ENCODE data around the gene PHF20.
"Not testable (repeated sequence)": the region's sequence is repeated elsewhere in the genome, so short reads cannot be mapped to it uniquely, and the experiment has no call there.

Gene PHF20

GRCh38 chr20:35833241-35833640 is 61.4 kb downstream of the PHF20 start:
- H3K36me3 ChIP-seq (ENCODE audit: control insufficient read depth in 4 of 4, insufficient read depth in 4 of 4, low read length in 3 of 4): peaks cover 3 to 9% (median 7%) of the 10 kb centered on the region in 4 experiments
- peaks cover 0 to 4% (median 0%) of the 10 kb centered on the region in 5 experiments for H3K9me3 ChIP-seq (ENCODE audit: control extremely low read depth in 1 of 5, control insufficient read depth in 4 of 5, insufficient read depth in 2 of 5, low read depth in 1 of 5, low read length in 4 of 5)
- peaks cover 0 to 3% (median 0%) of the 10 kb centered on the region in 4 experiments for H3K4me1 ChIP-seq (ENCODE audit: control extremely low read depth in 1 of 4, control insufficient read depth in 4 of 4, insufficient read depth in 4 of 4, low read length in 3 of 4)
- POLR2A ChIA-PET: no interaction called here
- WGBS (ENCODE audit: insufficient coverage): no CpG with 5 or more reads among the region's 1 CpG
- H3K27me3 ChIP-seq (replicated peaks in 2 of 5; ENCODE audit: control insufficient read depth in 4 of 5, insufficient read depth in 5 of 5, low read length in 4 of 5): no peaks in the 10 kb centered on the region
- DNase-seq: no peak
- no peak overlapping the region for H3K4me3 ChIP-seq (ENCODE audit: control insufficient read depth in 1 of 7, extremely low read depth in 1 of 7, insufficient read depth in 4 of 7, low read depth in 2 of 7, low read length in 6 of 7)
- CTCF ChIA-PET: interaction anchor here (1.0 kb wide), 1 partner anchor 12 kb away, joined by 3 read pairs; no protein-coding TSS in a partner anchor
- no peak overlapping the region for H3K27ac ChIP-seq (ENCODE audit: insufficient read depth in 1 of 2, low read depth in 1 of 2, low read length in 2 of 2, poor library complexity in 1 of 2, severe bottlenecking in 2 of 2)

- H3K27ac ChIP-seq (ENCODE audit: insufficient read depth in 1 of 2, low read depth in 1 of 2, low read length in 2 of 2, poor library complexity in 1 of 2, severe bottlenecking in 2 of 2): no peak overlapping the region
- POLR2A ChIA-PET: interaction anchor here (0.7 kb wide), 1 partner anchor 16 kb away, joined by 3 read pairs; no protein-coding TSS in a partner anchor
- WGBS (ENCODE audit: insufficient coverage): 90% methylated on average over 3 of the region's 6 CpGs
These were observed 65.9 kb downstream of the PHF20 start for GRCh38 chr20:35837577-35838195.

GRCh38 chr20:35838205-35838604 is 66.4 kb downstream of the PHF20 start:
- CTCF ChIA-PET: interaction anchor here (2.7 kb wide), 1 partner anchor 11 kb away, joined by 7 read pairs; no protein-coding TSS in a partner anchor
- Histone ChIP-seq H3K27me3 (replicated peaks in 2 of 5; ENCODE audit: control insufficient read depth in 4 of 5, insufficient read depth in 5 of 5, low read length in 4 of 5) (no peaks in the 10 kb centered on the region), H3K27ac (ENCODE audit: insufficient read depth in 1 of 2, low read depth in 1 of 2, low read length in 2 of 2, poor library complexity in 1 of 2, severe bottlenecking in 2 of 2) (no peak overlapping the region), H3K36me3 (ENCODE audit: control insufficient read depth in 4 of 4, insufficient read depth in 4 of 4, low read length in 3 of 4) (peaks cover 4 to 15% (median 10%) of the 10 kb centered on the region in 4 experiments), H3K4me1 (ENCODE audit: control extremely low read depth in 1 of 4, control insufficient read depth in 4 of 4, insufficient read depth in 4 of 4, low read length in 3 of 4) (peaks cover 0 to 13% (median 9%) of the 10 kb centered on the region in 4 experiments), H3K9me3 (ENCODE audit: control extremely low read depth in 1 of 5, control insufficient read depth in 4 of 5, insufficient read depth in 2 of 5, low read depth in 1 of 5, low read length in 4 of 5) (peaks cover 0 to 8% (median 5%) of the 10 kb centered on the region in 5 experiments), H3K4me3 (ENCODE audit: control insufficient read depth in 1 of 7, extremely low read depth in 1 of 7, insufficient read depth in 4 of 7, low read depth in 2 of 7, low read length in 6 of 7) (no peak overlapping the region)
- POLR2A ChIA-PET: no interaction called here
- no peak for DNase-seq
- 100% methylated on average over 3 of the region's 4 CpGs for WGBS (ENCODE audit: insufficient coverage)

More at GRCh38 chr20:35837577-35838195, 65.9 kb downstream of the PHF20 start:
- Histone ChIP-seq H3K27me3 (replicated peaks in 2 of 5; ENCODE audit: control insufficient read depth in 4 of 5, insufficient read depth in 5 of 5, low read length in 4 of 5) (no peaks in the 10 kb centered on the region), H3K9me3 (ENCODE audit: control extremely low read depth in 1 of 5, control insufficient read depth in 4 of 5, insufficient read depth in 2 of 5, low read depth in 1 of 5, low read length in 4 of 5) (peaks cover 0 to 5% (median 3%) of the 10 kb centered on the region in 5 experiments), H3K36me3 (ENCODE audit: control insufficient read depth in 4 of 4, insufficient read depth in 4 of 4, low read length in 3 of 4) (peaks cover 3 to 11% (median 6%) of the 10 kb centered on the region in 4 experiments), H3K4me1 (ENCODE audit: control extremely low read depth in 1 of 4, control insufficient read depth in 4 of 4, insufficient read depth in 4 of 4, low read length in 3 of 4) (peaks cover 0 to 13% (median 9%) of the 10 kb centered on the region in 4 experiments), H3K4me3 (ENCODE audit: control insufficient read depth in 1 of 7, extremely low read depth in 1 of 7, insufficient read depth in 4 of 7, low read depth in 2 of 7, low read length in 6 of 7) (no peak overlapping the region)
- DNase-seq: peak in 2 of 3 donors; percentile 22 to 47
- CTCF ChIA-PET: interaction anchor here (1.0 kb wide), 1 partner anchor 9 kb away, joined by 3 read pairs; no protein-coding TSS in a partner anchor

- ChIA-PET CTCF (interaction anchor here (1.0 to 2.7 kb wide), 2 partner anchors 9 to 14 kb away, joined by 3 to 7 read pairs; no protein-coding TSS in a partner anchor), POLR2A (no interaction called here)
- Histone ChIP-seq H3K27ac (ENCODE audit: insufficient read depth in 1 of 2, low read depth in 1 of 2, low read length in 2 of 2, poor library complexity in 1 of 2, severe bottlenecking in 2 of 2) (peak overlapping the region in 1 of 2 experiments; percentile 29), H3K4me3 (ENCODE audit: control insufficient read depth in 1 of 7, extremely low read depth in 1 of 7, insufficient read depth in 4 of 7, low read depth in 2 of 7, low read length in 6 of 7) (no peak overlapping the region), H3K36me3 (ENCODE audit: control insufficient read depth in 4 of 4, insufficient read depth in 4 of 4, low read length in 3 of 4) (peaks cover 8 to 26% (median 15%) of the 10 kb centered on the region in 4 experiments), H3K27me3 (replicated peaks in 2 of 5; ENCODE audit: control insufficient read depth in 4 of 5, insufficient read depth in 5 of 5, low read length in 4 of 5) (no peaks in the 10 kb centered on the region), H3K4me1 (ENCODE audit: control extremely low read depth in 1 of 4, control insufficient read depth in 4 of 4, insufficient read depth in 4 of 4, low read length in 3 of 4) (peaks cover 0 to 13% (median 9%) of the 10 kb centered on the region in 4 experiments), H3K9me3 (ENCODE audit: control extremely low read depth in 1 of 5, control insufficient read depth in 4 of 5, insufficient read depth in 2 of 5, low read depth in 1 of 5, low read length in 4 of 5) (peaks cover 3 to 16% (median 6%) of the 10 kb centered on the region in 5 experiments)
- WGBS (ENCODE audit: insufficient coverage): no CpG with 5 or more reads among the region's 1 CpG
- DNase-seq: no peak
These were observed 68.1 kb downstream of the PHF20 start for GRCh38 chr20:35839904-35840303.

GRCh38 chr20:35840421-35840820 is 68.6 kb downstream of the PHF20 start:
- H3K27ac ChIP-seq (ENCODE audit: insufficient read depth in 1 of 2, low read depth in 1 of 2, low read length in 2 of 2, poor library complexity in 1 of 2, severe bottlenecking in 2 of 2): peak overlapping the region in 1 of 2 experiments; percentile 29
- 33% methylated on average over 2 of the region's 2 CpGs for WGBS (ENCODE audit: insufficient coverage)
- POLR2A ChIA-PET: no interaction called here
- peaks cover 0 to 13% (median 9%) of the 10 kb centered on the region in 4 experiments for H3K4me1 ChIP-seq (ENCODE audit: control extremely low read depth in 1 of 4, control insufficient read depth in 4 of 4, insufficient read depth in 4 of 4, low read length in 3 of 4)
- no peak overlapping the region for H3K4me3 ChIP-seq (ENCODE audit: control insufficient read depth in 1 of 7, extremely low read depth in 1 of 7, insufficient read depth in 4 of 7, low read depth in 2 of 7, low read length in 6 of 7)
- H3K27me3 ChIP-seq (replicated peaks in 2 of 5; ENCODE audit: control insufficient read depth in 4 of 5, insufficient read depth in 5 of 5, low read length in 4 of 5): no peaks in the 10 kb centered on the region
- peaks cover 8 to 29% (median 17%) of the 10 kb centered on the region in 4 experiments for H3K36me3 ChIP-seq (ENCODE audit: control insufficient read depth in 4 of 4, insufficient read depth in 4 of 4, low read length in 3 of 4)
- DNase-seq: peak in 2 of 3 donors; percentile 24 to 52
- H3K9me3 ChIP-seq (ENCODE audit: control extremely low read depth in 1 of 5, control insufficient read depth in 4 of 5, insufficient read depth in 2 of 5, low read depth in 1 of 5, low read length in 4 of 5): peaks cover 3 to 16% (median 6%) of the 10 kb centered on the region in 5 experiments
- CTCF ChIA-PET: interaction anchor here (1.1 to 2.7 kb wide), 3 partner anchors 9 to 49 kb away, joined by 3 to 7 read pairs (median 3); no protein-coding TSS in a partner anchor

- H3K9me3 ChIP-seq (ENCODE audit: control extremely low read depth in 1 of 5, control insufficient read depth in 4 of 5, insufficient read depth in 2 of 5, low read depth in 1 of 5, low read length in 4 of 5): peaks cover 3 to 16% (median 6%) of the 10 kb centered on the region in 5 experiments
- POLR2A ChIA-PET: no interaction called here
- H3K4me1 ChIP-seq (ENCODE audit: control extremely low read depth in 1 of 4, control insufficient read depth in 4 of 4, insufficient read depth in 4 of 4, low read length in 3 of 4): peaks cover 0 to 13% (median 9%) of the 10 kb centered on the region in 4 experiments
- CTCF ChIA-PET: interaction anchor here (1.1 to 1.2 kb wide), 2 partner anchors 9 to 27 kb away, joined by 3 to 4 read pairs; no protein-coding TSS in a partner anchor
- WGBS (ENCODE audit: insufficient coverage): 94% methylated on average over 4 of the region's 5 CpGs
- no peak overlapping the region for H3K4me3 ChIP-seq (ENCODE audit: control insufficient read depth in 1 of 7, extremely low read depth in 1 of 7, insufficient read depth in 4 of 7, low read depth in 2 of 7, low read length in 6 of 7)
- peaks cover 11 to 45% (median 27%) of the 10 kb centered on the region in 4 experiments for H3K36me3 ChIP-seq (ENCODE audit: control insufficient read depth in 4 of 4, insufficient read depth in 4 of 4, low read length in 3 of 4)
- no peak for DNase-seq
- no peaks in the 10 kb centered on the region for H3K27me3 ChIP-seq (replicated peaks in 2 of 5; ENCODE audit: control insufficient read depth in 4 of 5, insufficient read depth in 5 of 5, low read length in 4 of 5)
- H3K27ac ChIP-seq (ENCODE audit: insufficient read depth in 1 of 2, low read depth in 1 of 2, low read length in 2 of 2, poor library complexity in 1 of 2, severe bottlenecking in 2 of 2): no peak overlapping the region
These were observed 70.5 kb downstream of the PHF20 start for GRCh38 chr20:35842361-35842760.

- Histone ChIP-seq H3K4me1 (ENCODE audit: control extremely low read depth in 1 of 4, control insufficient read depth in 4 of 4, insufficient read depth in 4 of 4, low read length in 3 of 4) (peaks cover 0 to 14% (median 10%) of the 10 kb centered on the region in 4 experiments), H3K36me3 (ENCODE audit: control insufficient read depth in 4 of 4, insufficient read depth in 4 of 4, low read length in 3 of 4) (peaks cover 13 to 55% (median 30%) of the 10 kb centered on the region in 4 experiments), H3K9me3 (ENCODE audit: control extremely low read depth in 1 of 5, control insufficient read depth in 4 of 5, insufficient read depth in 2 of 5, low read depth in 1 of 5, low read length in 4 of 5) (peaks cover 3 to 16% (median 6%) of the 10 kb centered on the region in 5 experiments)
- CTCF ChIA-PET: interaction anchor here (1.3 to 1.7 kb wide), 2 partner anchors 18 to 37 kb away, joined by 3 to 4 read pairs; no protein-coding TSS in a partner anchor
- H3K27ac ChIP-seq (ENCODE audit: insufficient read depth in 1 of 2, low read depth in 1 of 2, low read length in 2 of 2, poor library complexity in 1 of 2, severe bottlenecking in 2 of 2); POLR2A ChIA-PET; H3K27me3 ChIP-seq (replicated peaks in 2 of 5; ENCODE audit: control insufficient read depth in 4 of 5, insufficient read depth in 5 of 5, low read length in 4 of 5); H3K4me3 ChIP-seq (ENCODE audit: control insufficient read depth in 1 of 7, extremely low read depth in 1 of 7, insufficient read depth in 4 of 7, low read depth in 2 of 7, low read length in 6 of 7): not testable (repeated sequence)
- DNase-seq: peak in 2 of 3 donors; percentile 25 to 31
- 97% methylated on average over 6 of the region's 6 CpGs for WGBS (ENCODE audit: insufficient coverage)
These were observed 72.1 kb downstream of the PHF20 start for GRCh38 chr20:35843894-35844293.
